HEK293 (cell line): ENCODE results near the gene AGAP3.
A peak's percentile ranks its signal among the peaks of the same experiment; 100 is the strongest.

Experiments
- GFI1B ChIP-seq: fragments of 450-650 bp; formaldehyde crosslinking; IDR thresholded peaks from 2 replicates; pipeline ENCODE4 v1.5.1; 2016; ENCODE audit warnings: missing biosample characterization, missing genetic modification characterization
- PRDM4 ChIP-seq: fragments of 450-650 bp; formaldehyde crosslinking; IDR thresholded peaks from 2 replicates; pipeline ENCODE4 v1.5.1; 2017; ENCODE audit warnings: missing biosample characterization, missing genetic modification characterization
- SCRT2 ChIP-seq: fragments of 450-650 bp; formaldehyde crosslinking; IDR thresholded peaks from 2 replicates; pipeline ENCODE4 v1.5.1; 2016; ENCODE audit warnings: missing biosample characterization, missing genetic modification characterization
- ZBTB1 ChIP-seq: fragments of 450-650 bp; formaldehyde crosslinking; IDR thresholded peaks from 2 replicates; pipeline ENCODE4 v1.5.1; 2016; ENCODE audit warnings: missing biosample characterization, missing genetic modification characterization
- ZBTB44 ChIP-seq: fragments of 450-650 bp; IDR thresholded peaks from 2 replicates; pipeline ENCODE4 v1.5.1; 2018; ENCODE audit warnings: missing biosample characterization, mild to moderate bottlenecking, missing genetic modification characterization
- ZNF112 ChIP-seq: fragments of 450-650 bp; formaldehyde crosslinking; IDR thresholded peaks from 2 replicates; pipeline ENCODE4 v1.5.0; 2017; ENCODE audit warnings: missing biosample characterization, missing genetic modification characterization
- ZNF138 ChIP-seq: fragments of 450-650 bp; formaldehyde crosslinking; IDR thresholded peaks from 2 replicates; pipeline ENCODE4 v1.5.1; 2016; ENCODE audit warnings: missing biosample characterization, missing genetic modification characterization, borderline replicate concordance
- ZNF280C ChIP-seq: fragments of 450-650 bp; formaldehyde crosslinking; IDR thresholded peaks from 2 replicates; pipeline ENCODE4 v1.5.1; 2016; ENCODE audit warnings: missing biosample characterization, missing genetic modification characterization
- ZNF341 ChIP-seq: fragments of 450-650 bp; formaldehyde crosslinking; IDR thresholded peaks from 2 replicates; pipeline ENCODE4; 2016; ENCODE audit warnings: low read depth, missing biosample characterization, missing genetic modification characterization
- ZNF398 ChIP-seq: fragments of 450-650 bp; formaldehyde crosslinking; IDR thresholded peaks from 2 replicates; pipeline ENCODE4 v1.5.1; 2017; ENCODE audit warnings: missing biosample characterization, missing genetic modification characterization
- ZNF645 ChIP-seq: fragments of 450-650 bp; formaldehyde crosslinking; IDR thresholded peaks from 2 replicates; pipeline ENCODE4; 2016; ENCODE audit warnings: missing biosample characterization, missing genetic modification characterization
- ZNF664 ChIP-seq: fragments of 450-650 bp; formaldehyde crosslinking; IDR thresholded peaks from 2 replicates; pipeline ENCODE4 v1.5.1; 2016; ENCODE audit warnings: missing biosample characterization, missing genetic modification characterization
- ZNF701 ChIP-seq: fragments of 450-650 bp; formaldehyde crosslinking; IDR thresholded peaks from 2 replicates; pipeline ENCODE4 v1.5.1; 2016; ENCODE audit warnings: missing biosample characterization, missing genetic modification characterization
- ZNF785 ChIP-seq: fragments of 450-650 bp; formaldehyde crosslinking; IDR thresholded peaks from 2 replicates; pipeline ENCODE4 v1.5.1; 2016; ENCODE audit warnings: missing biosample characterization, missing genetic modification characterization
- ZSCAN18 ChIP-seq: fragments of 450-650 bp; formaldehyde crosslinking; IDR thresholded peaks from 2 replicates; pipeline ENCODE4 v1.5.1; 2016; ENCODE audit warnings: missing biosample characterization, missing genetic modification characterization

The AGAP3 gene

GRCh38 chr7:151081170-151082101 is 4.8 kb upstream of the AGAP3 start (continued):
- no peak for TF ChIP-seq GFI1B (tag by site-specific recombination)
- no peak for TF ChIP-seq ZNF138 (tag by site-specific recombination)
- TF ChIP-seq PRDM4 (tag by site-specific recombination), result no peak
- TF ChIP-seq ZNF645, result no peak
- TF ChIP-seq ZNF280C, result no peak
- TF ChIP-seq SCRT2, result peak; percentile 28; the same call in 1 of the 2 replicates
- TF ChIP-seq ZNF785 (tag by site-specific recombination), result no peak
- no peak for TF ChIP-seq ZNF701
- TF ChIP-seq ZBTB44 (tag by site-specific recombination), result no peak
- TF ChIP-seq ZNF398 (tag by site-specific recombination), result no peak
- TF ChIP-seq ZSCAN18 (tag by site-specific recombination), result no peak
- TF ChIP-seq ZNF664, result no peak
- TF ChIP-seq ZNF112 (tag by site-specific recombination), result no peak
- TF ChIP-seq ZNF341, result peak; percentile 93
- no peak for TF ChIP-seq ZBTB1 (tag by site-specific recombination)
